DMS153 (cell line): ENCODE results near the gene R3HDM2.
"Not testable (repeated sequence)": the region's sequence is repeated elsewhere in the genome, so short reads cannot be mapped to it uniquely, and the experiment has no call there.

Experiments
- DNase-seq: peaks from one replicate; lab custom pipeline; 2025; lab: John Stamatoyannopoulos, UW

R3HDM2 gene

DNA sequence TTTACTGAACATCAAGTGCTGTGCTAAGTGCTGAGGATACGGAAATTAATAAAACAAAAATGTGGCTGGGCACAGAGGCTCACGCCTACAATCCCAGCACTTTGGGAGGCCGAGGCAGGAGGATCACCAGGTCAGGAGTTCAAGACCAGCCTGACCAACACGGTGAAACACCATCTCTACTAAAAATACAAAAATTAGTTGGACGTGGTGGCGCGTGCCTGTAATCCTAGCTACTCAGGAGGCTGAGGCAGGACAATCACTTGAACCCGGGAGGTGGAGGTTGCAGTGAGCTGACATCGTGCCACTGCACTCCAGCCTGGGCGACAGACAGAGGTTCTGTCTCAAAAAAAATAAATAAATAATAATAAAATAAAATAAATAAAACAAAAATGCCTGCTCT is 3.9 kb downstream of the R3HDM2 start:
- not testable (repeated sequence) for DNase-seq

DNA sequence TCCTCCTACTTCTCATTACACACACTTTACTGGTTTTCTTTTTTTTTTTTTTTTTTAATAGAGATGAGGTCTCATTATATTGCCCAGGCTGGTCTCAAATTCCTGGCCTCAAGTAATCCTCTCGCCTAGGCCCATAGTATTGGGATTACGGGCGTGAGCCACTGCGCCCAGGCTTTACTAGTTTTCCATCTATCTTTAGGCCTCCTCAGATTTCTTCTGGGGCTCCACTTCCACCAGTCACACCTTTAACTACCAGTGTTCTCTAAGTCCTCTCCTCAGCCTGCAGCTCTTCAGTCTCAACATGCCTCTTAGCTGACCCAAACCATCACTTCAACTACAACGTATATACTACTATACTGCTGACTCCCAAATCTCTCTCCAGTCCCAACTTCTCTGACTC is 10.4 kb downstream of the R3HDM2 start:
- no peak for DNase-seq

DNA sequence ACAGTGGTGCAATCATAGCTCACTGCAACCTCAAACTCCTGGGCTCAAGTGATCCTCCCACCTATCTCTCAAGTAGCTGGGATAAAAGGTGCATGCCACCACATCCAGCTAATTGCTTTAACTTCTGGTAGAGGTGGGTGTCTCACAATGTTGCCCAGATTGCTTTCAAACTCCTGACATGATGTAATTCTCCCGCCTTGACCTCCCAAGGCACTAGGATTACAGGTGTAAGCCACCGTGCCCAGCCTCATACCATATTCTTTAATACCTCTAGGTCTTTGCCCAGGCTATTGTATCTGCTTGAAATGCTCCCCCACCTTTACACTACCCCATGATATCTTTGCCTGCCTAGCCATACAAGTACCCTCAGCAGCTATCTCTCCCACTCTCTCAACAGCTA is 11.3 kb downstream of the R3HDM2 start:
- no peak for DNase-seq

DNA sequence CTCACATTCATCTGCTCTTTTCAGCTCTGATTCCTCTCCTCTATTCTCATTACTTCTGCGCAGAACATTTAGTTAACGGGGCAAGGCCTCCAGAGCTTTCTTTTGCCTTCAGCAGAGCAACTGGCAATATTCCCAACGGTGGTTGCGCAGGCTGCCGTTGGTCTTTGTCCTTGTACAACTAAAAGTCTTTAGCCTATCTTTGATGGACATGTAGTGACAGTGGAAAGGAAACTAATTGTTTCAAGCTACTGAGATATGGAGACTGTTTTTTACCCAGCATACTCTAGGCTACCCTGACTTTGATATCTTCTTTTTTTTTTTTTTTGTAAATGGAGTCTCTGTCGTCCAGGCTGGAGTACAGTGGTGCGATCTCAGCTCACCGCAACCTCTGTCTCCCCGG is 12.6 kb downstream of the R3HDM2 start:
- no peak for DNase-seq

DNA sequence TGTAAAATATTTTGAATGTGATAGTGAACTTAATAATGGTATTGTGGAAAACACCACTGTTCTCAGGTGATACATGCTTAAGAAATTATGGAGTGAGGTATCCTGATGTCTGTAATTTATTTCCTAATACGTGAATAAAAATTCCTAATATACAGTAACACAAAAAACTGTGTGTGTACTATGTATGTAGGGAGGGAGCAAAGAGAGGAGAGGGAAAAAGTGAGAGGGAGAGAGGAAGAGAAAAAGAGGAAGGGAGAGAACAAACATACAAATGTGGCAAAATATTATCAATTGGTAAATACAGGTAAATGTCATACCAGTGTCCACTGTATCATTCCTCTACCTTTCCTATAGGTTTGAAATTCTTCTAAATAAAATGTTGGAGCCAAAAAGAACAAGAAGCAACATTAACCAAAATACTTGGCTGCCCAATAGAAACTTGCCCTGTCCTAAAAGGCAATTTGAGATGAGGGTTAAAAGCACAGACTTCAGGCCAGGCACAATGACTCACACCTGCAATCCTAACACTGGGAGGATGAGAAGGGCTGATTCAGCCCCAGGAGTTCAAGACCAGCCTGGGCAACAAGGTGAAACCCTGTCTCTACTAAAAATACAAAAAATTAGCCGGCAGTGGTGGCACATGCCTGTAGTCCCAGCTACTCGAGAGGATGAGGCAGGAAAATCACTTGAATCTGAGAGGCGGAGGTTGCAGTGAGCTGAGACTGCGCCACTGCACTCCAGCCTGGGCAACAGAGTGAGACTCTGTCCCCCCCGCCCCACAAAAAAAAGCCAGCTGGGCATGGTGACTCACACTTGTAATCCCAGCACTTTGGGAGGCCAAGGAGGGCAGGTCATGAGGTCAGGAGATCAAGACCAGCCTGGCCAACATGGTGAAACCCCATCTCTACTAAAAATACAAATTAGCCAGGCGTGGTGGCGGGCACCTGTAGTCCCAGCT is 14.5 kb downstream of the R3HDM2 start:
- no peak for DNase-seq

DNA sequence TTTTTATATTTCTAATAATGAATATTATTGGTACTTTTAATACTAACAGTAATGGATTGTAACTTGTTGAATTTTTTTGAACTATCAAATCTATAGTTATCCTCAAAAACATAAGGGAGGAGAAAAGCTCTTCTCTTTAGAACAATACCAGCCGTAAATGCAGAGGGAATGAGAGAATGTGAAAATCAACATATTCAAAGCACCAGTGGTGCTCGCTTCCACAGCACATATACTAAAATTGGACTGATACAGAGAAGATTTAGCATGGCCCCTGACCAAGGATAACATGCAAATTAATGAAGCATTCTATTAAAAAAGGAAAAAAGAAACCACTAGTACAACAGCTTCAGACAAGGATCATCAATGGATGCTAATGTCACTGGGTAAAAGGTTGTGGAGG is 15.8 kb downstream of the R3HDM2 start:
- no peak for DNase-seq

DNA sequence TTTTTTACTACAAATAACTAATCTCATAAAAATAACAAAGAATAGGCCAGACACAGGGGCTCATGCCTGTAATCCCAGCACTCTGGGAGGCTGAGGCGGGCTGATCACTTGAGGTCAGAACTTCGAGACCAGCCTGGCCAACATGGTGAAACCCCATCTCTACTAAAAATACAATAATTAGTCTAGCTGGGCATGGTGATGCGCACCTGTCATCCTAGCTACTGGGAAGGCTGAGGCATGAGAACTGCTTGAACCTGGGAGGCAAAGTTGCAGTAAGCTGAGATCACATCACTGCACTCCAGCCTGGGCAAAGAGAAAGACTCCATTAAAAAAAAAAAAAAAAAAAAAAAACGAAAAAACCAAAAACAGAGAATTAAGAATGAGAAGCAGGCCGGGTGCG is 16.7 kb downstream of the R3HDM2 start:
- not testable (repeated sequence) for DNase-seq

DNA sequence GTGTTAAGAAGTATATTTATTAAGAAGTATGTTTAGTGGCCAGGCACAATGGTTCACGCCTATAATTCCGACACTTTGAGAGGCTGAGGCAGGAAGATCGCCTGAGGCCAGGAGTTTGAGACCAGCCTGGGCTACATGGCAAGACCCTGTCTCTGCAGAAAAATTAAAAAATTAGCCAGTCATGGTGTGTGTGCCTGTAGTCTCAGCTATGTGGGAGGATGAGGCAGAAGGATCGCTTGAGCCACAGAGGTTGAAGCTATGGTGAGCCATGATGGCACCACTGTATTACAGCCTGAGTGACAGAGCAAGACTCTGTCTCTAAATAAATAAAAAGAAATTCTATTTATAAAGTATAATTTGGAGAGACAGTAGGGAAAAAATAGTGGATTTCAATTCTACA is 20.3 kb downstream of the R3HDM2 start:
- DNase-seq: no peak

DNA sequence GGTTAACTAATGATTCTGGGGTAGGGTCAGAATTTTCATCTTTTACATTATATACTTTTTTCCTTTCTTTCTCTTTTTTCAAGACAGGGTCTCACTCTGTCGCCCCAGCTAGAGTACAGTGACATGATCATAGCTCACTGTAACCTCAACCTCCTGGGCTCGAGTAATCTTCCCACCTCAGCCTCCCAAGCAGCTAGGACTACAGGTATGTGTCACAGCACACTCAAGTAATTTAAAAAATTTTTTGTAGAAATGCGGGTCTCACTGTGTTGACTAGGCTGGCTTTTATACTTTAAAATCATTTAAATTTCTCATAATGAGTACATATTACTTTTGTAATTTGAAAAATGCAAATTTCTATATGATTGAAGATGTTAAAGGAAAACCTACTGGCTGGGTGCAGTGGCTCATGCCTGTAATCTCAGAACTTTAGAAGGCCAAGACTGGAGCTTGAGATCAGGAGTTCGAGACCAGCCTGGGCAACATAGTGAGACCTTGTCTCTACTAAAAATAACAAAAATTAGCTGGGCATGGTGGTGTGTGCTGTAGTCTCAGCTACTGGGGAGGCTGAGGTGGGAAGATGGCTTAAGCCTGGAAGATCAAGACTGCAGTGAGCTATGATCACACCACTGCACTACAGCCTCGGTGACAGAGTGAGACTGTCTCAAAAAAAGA is 25.7 kb downstream of the R3HDM2 start:
- DNase-seq: no peak

DNA sequence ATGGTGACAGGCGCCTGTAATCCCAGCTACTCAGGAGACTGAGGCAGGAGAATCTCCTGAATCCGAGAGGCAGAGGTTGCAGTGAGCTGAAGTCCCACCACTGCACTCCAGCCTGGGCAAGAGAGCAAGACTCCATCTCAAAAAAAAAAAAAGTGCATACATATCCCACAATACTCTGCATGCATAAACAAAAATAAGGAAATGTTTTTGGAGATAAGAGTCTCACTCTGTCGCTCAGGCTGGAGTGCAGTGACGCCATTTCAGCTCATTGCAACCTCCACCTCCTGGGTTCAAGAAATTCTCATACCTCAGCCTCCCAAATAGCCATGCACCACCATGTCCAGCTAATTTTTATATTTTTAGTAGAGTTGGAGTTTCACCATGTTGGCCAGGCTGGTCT is 28.7 kb downstream of the R3HDM2 start:
- not testable (repeated sequence) for DNase-seq

DNA sequence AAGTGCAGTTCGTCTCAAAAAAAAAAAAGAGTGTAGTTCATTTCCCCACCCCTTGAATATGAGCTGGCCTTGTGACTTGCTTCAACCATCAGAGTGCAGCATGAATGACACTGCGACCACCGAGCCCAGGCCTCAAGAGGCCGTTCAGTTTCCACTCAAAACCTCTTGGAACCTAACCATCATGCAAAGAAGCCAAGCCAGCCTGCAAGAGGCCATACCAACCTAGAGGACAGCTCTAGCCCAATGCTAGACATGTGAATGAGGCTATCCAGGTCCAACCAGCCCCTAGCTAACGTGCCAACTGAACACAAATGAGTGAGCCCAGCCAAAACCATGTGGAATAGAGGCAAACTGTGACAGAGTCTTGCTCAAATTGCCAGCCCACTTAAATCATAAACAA is 29.7 kb downstream of the R3HDM2 start:
- no peak for DNase-seq

DNA sequence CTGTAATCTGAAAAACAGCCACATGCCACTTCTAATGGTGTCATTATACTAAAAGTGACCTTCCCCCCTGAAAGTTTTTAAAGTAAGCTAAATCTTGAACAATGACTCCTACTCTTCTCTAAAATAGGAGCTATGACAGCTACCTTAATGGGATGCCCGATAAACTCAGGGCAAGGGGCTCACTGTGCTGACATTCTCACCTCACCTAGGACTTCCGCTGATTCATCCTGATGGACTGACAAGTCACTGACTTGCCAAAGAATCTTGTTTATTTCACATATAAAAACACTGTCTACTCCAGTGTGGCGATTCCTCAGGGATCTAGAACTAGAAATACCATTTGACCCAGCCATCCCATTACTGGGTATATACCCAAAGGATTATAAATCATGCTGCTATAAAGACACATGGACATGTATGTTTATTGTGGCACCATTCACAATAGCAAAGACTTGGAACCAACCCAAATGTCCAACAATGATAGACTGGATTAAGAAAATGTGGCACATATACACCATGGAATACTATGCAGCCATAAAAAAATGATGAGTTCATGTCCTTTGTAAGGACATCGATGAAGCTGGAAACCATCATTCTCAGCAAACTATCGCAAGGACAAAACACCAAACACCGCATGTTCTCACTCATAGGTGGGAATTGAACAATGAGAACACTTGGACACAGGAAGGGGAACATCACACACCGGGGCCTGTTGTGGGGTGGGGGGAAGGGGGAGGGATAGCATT is 31.0 kb downstream of the R3HDM2 start:
- not testable (repeated sequence) for DNase-seq

DNA sequence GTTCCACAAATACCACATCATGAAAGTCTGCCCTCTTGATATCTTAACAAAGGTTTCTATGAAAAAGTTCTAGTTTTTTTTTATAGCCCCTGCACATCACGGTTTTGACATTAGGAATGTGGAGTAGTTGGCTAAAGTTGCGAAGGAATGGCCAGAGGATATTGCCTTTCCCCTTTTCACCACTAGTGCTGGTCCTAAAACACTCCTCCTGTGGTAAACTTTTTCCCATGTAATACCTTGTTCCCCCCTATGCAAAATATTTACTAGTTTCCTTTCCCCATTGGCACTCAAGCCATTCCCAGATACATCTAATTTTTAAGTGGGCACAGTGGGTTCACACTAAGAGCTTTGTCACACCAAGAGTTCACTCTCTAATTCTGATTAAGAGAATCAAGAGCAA is 33.4 kb downstream of the R3HDM2 start:
- DNase-seq: no peak

DNA sequence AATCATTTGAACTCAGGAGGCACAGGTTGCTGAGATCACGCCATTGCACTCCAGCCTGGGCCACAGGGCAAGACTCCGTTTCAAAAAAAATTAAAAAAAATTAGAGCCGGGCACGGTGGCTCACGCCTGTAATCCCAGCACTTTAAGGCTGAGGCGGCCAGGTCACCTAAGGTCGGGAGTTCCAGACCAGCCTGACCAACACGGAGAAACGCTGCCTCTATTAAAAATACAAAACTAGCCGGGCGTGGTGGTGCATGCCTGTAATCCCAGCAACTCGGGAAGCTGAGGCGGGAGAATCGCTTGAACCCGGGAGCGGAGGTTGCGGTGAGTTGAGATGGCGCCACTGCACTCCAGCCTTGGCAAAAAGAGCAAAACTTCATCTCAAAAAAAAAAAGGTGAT is 35.7 kb downstream of the R3HDM2 start:
- DNase-seq: no peak

DNA sequence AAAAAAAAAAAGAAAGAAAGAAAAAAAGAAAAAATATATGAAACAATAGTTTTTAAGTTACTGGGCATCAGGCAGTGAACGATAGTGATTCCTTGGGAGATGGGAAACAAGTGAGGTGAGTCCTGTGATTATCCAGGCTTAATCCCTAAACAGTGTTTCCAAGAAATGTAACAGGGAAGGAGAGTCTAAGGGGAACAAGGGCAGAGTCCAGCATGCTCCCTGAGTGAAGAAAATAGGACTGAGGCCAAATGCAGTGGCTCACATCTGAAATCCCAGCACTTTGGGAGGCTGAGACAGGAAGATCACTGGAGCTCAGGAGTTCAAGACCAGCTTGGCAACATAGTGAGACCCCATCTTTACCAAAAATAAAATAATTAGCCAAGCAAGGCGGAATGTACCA is 40.7 kb downstream of the R3HDM2 start:
- DNase-seq: no peak

DNA sequence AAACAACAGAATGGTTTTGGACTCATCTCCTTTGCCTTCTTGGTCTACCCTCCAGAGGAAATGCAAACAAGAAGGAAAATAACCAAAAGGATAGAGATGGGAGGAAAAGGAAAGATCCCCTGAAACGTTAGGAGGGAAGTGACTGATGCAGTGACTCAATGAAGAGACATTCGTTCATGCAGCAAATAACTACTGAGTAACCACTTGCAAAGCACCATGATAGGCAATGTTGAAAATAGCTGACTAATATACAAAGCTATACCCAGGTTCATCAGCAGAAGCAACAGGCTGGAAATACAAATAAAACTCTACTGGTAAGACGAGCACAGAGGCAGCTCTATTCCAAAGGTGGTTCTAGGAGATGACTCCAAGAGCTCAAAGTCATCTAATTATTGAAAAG is 41.8 kb downstream of the R3HDM2 start:
- no peak for DNase-seq

DNA sequence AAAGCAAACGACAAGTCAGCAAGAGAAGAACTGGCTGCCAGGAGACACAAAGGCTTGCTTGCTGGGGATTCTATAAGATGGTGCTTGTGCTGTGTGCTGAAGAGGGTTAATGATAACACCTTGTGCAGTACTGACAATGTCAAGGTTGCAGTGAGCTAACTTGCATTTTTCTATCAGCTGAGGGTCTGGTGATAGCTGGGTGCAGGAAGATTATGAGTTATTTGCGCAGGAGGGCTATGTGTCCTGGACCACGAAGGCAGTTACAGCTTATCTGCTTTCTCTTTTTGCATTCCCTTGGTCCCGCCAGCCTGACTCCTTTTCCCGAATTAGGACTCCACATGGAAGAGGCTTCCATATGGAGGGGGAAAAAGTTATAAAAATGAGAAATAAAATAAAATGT is 42.4 kb downstream of the R3HDM2 start:
- no peak for DNase-seq

DNA sequence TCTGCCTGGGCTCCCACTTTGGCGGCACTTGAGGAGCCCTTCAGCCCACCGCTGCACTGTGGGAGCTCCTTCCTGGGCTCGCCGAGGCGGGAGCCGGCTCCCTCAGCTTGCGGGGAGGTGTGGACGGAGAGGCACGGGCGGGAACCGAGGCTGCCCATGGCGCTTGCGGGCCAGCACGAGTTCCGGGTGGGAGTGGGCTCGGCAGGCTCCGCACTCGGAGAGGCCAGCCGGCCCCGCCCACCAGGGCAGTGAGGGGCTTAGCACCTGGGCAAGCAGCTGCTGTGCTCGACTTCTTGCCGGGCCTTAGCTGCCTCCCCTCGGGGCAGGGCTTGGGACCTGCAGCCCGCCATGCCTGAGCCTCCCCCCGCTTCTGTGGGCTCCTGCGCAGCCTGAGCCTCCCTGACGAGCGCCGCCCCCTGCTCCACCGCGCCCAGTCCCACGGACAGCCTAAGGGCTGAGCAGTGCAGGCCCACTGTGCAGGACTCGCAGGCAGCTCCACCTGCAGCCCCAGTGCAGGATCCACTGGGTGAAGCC is 44.6 kb downstream of the R3HDM2 start:
- no peak for DNase-seq

DNA sequence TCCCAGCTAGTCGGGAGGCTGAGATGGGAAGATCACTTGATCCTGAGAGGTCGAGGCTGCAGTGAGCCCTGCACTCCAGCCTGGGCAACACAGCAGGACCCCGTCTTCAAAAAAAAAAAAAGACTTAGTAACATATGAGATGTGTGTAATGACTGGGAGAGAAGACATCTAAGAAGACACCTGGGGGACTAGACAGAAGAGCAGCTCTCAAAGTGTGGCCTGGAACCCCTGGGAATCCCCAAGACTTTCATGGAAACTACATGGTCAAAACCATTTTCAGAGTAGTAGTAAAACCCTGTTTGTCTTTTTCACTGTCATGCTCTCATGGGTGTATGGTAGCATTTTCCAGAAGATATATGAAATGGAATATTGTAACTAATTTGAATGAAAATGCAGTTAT is 45.3 kb downstream of the R3HDM2 start:
- DNase-seq: no peak

DNA sequence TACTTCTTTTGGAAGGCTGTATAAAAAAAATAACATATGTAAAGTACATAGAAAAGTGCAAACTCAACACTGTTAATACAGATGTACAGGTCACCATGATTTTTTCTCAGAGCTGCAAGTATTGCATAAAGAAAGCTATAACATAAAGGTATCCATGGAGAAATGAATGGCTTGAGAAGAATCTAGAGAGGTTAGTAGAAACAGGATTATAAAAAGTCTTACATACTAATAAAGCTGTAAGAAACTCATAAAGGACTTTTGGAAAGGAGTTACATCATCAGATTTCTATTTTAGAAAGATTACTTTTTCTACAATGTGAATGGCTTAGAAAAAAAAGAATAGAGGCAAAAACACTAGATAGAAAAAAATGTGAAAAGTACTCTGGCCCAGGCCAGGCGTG is 46.4 kb downstream of the R3HDM2 start:
- DNase-seq: no peak

DNA sequence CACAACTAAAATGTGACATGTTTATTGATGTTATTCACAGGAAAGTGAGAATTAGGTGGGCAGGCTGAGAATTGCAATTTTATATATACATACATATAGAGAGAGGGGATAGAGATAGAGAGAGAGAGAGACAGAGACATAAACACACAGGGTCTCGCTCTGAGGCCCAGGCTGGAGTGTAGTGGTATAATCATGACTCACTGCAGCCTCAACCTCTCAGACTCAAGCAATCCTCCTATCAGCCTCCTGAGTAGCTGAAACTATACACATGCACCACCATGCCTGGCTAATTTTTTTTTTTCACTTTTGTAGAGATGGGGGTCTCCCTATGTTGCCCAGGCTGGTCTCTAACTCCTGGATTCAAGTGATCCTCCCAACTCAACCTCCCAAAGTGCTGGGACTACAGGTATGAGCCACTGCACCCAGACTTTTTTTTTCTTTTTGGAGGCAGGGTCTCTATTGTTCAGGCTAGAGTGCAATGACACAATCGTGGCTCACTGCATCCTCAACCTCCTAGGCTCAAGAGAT is 49.1 kb downstream of the R3HDM2 start:
- DNase-seq: no peak

DNA sequence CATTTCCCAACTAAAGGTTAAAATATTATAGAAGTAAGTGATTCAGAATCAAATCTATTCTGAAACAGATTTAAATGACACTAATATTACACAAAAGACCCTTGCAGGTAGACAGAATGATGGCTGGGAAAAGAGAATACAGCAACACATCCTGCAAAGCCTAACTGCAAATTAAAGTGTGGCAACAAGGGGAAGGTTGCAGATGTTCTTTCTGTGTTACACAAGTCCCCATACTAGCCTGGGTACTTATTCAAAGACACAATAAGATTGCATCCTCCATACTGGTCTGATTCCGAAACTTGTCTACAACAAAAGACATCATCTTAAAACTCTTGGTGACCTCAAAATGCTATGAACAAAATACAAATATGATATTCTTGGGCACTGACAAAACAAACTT is 50.5 kb downstream of the R3HDM2 start:
- DNase-seq: no peak
